GM08714 (cell line): ENCODE results near the gene PRICKLE1.

Experiments used
- H3K4me3 ChIP-seq: fragments of 200-500 bp; sonication (Bioruptor generic); 2 replicates; pipeline ENCODE4 v1.5.1; 2014; ENCODE audit warnings: mild to moderate bottlenecking, low read length, inconsistent platforms
- ZNF274 ChIP-seq: IDR thresholded peaks from 2 replicates; pipeline ENCODE4 v1.6.1; 2012; ENCODE audit warnings: mild to moderate bottlenecking, low read depth, low read length

The PRICKLE1 gene

GRCh38 chr12:42481368-42481767 is 108.2 kb downstream of the PRICKLE1 start:
- no peak overlapping the region for H3K4me3 ChIP-seq
- no peak for TF ChIP-seq ZNF274

GRCh38 chr12:42477941-42478340 is 111.6 kb downstream of the PRICKLE1 start:
- no peak overlapping the region for H3K4me3 ChIP-seq

GRCh38 chr12:42475106-42475505 is 114.4 kb downstream of the PRICKLE1 start:
- no peak overlapping the region; the same call in 1 of the 2 replicates for H3K4me3 ChIP-seq
- TF ChIP-seq ZNF274: no peak

More at GRCh38 chr12:42477941-42478340, 111.6 kb downstream of the PRICKLE1 start:
- no peak for TF ChIP-seq ZNF274

- no peak for TF ChIP-seq ZNF274
- H3K4me3 ChIP-seq: no peak overlapping the region
These were observed 115.2 kb downstream of the PRICKLE1 start for GRCh38 chr12:42474391-42474790.

GRCh38 chr12:42473561-42473960 is 116.0 kb downstream of the PRICKLE1 start:
- no peak for TF ChIP-seq ZNF274
- no peak overlapping the region for H3K4me3 ChIP-seq

GRCh38 chr12:42473130-42473529 is 116.4 kb downstream of the PRICKLE1 start:
- no peak for TF ChIP-seq ZNF274

GRCh38 chr12:42472376-42472775 is 117.2 kb downstream of the PRICKLE1 start:
- no peak overlapping the region for H3K4me3 ChIP-seq
- TF ChIP-seq ZNF274: no peak

More at GRCh38 chr12:42473130-42473529, 116.4 kb downstream of the PRICKLE1 start:
- H3K4me3 ChIP-seq: no peak overlapping the region

- H3K4me3 ChIP-seq: peak overlapping the region; percentile 73; the same call in 1 of the 2 replicates
- TF ChIP-seq ZNF274: no peak
These were observed 120.0 kb downstream of the PRICKLE1 start for GRCh38 chr12:42469355-42470175.

GRCh38 chr12:42468921-42469320 is 120.6 kb downstream of the PRICKLE1 start:
- H3K4me3 ChIP-seq: peak overlapping the region; percentile 73; the same call in 1 of the 2 replicates

GRCh38 chr12:42468341-42468821 is 121.2 kb downstream of the PRICKLE1 start:
- H3K4me3 ChIP-seq: peak overlapping the region; percentile 73; the same call in 1 of the 2 replicates
- TF ChIP-seq ZNF274: no peak

More at GRCh38 chr12:42468921-42469320, 120.6 kb downstream of the PRICKLE1 start:
- no peak for TF ChIP-seq ZNF274

GRCh38 chr12:42463671-42464070 is 125.9 kb downstream of the PRICKLE1 start:
- no peak for TF ChIP-seq ZNF274
- H3K4me3 ChIP-seq: no peak overlapping the region

GRCh38 chr12:42462486-42462885 is 127.1 kb downstream of the PRICKLE1 start:
- TF ChIP-seq ZNF274: no peak
- H3K4me3 ChIP-seq: no peak overlapping the region

- H3K4me3 ChIP-seq: no peak overlapping the region
- no peak for TF ChIP-seq ZNF274
These were observed 130.2 kb downstream of the PRICKLE1 start for GRCh38 chr12:42459336-42459847.

- TF ChIP-seq ZNF274: no peak
- H3K4me3 ChIP-seq: no peak overlapping the region
These were observed 131.0 kb downstream of the PRICKLE1 start for GRCh38 chr12:42458575-42458974.

- TF ChIP-seq ZNF274: no peak
- no peak overlapping the region for H3K4me3 ChIP-seq
These were observed 139.3 kb downstream of the PRICKLE1 start for GRCh38 chr12:42450248-42450647.

- H3K4me3 ChIP-seq: no peak overlapping the region
- no peak for TF ChIP-seq ZNF274
These were observed 140.7 kb downstream of the PRICKLE1 start for GRCh38 chr12:42448841-42449240.
